Endothelial cell of umbilical vein (primary cell): ENCODE results near the gene TMEM217. TPM values are rescaled to one million over a fixed set of nuclear protein-coding genes. Genes with fewer than 3 reads are reported as not detected.

ENCODE experiments used
- BruUV-seq: library from RNA; stranded (reverse); fragments of 400-500 nt; replicated peaks from 2 replicates; lab custom pipeline; 2021; lab: Mats Ljungman, UMichigan
- CTCF ChIA-PET: fragments of 300-600, 350-600 bp; sonication (Branson Sonifier 250); formaldehyde crosslinking; loops from one replicate; lab custom pipeline; 2021; ENCODE audit warnings: antibody characterized with exemption, inconsistent platforms; lab: Charles Lee
- POLR2A ChIA-PET: fragments of 300-600, 350-600 bp; sonication (Branson Sonifier 250); formaldehyde crosslinking; loops from one replicate; lab custom pipeline; 2021; ENCODE audit warnings: antibody characterized with exemption, inconsistent platforms; lab: Charles Lee
- DNase-seq: peaks from one replicate; pipeline ENCODE4 v3.0.0-alpha.2; 2011; ENCODE audit warnings: low read depth, low spot score
- FAIRE-seq: peaks from 2 replicates; lab custom pipeline; 2011; peaks lifted over from hg19 to GRCh38; lab: Jason Lieb, UNC
- H2AFZ ChIP-seq: 2 replicates; pipeline ENCODE4 v1.6.0; 2012; ENCODE audit warnings: low read depth, low read length, control low read depth, inconsistent platforms
- H3K27ac ChIP-seq: 2 replicates; pipeline ENCODE4 v1.5.1; 2011; ENCODE audit warnings: low read depth, mild to moderate bottlenecking, control low read depth, low read length, moderate library complexity; ENCODE audit not compliant: insufficient read depth
- H3K27me3 ChIP-seq, 2 experiments: 2 replicates each; pipeline versions ENCODE4 v1.6.0 to v1.6.1; 2011; ENCODE audit warnings: low read length in 2 of 2, mixed read lengths in 1 of 2; ENCODE audit not compliant: control insufficient read depth in 2 of 2, insufficient read depth in 2 of 2
- H3K36me3 ChIP-seq, 2 experiments: 2 replicates in 1 of 2; 3 replicates in 1 of 2; pipeline ENCODE4 v1.5.1; 2011; ENCODE audit warnings: low read length in 2 of 2, mild to moderate bottlenecking in 1 of 2, moderate library complexity in 1 of 2; ENCODE audit not compliant: control insufficient read depth in 2 of 2, insufficient read depth in 2 of 2; ENCODE audit errors: extremely low read depth in 1 of 2
- H3K4me1 ChIP-seq: 3 replicates; pipeline ENCODE4 v1.5.1; 2011; ENCODE audit warnings: mild to moderate bottlenecking, low read length; ENCODE audit not compliant: control insufficient read depth, insufficient read depth; ENCODE audit errors: extremely low read depth
- H3K4me2 ChIP-seq: 2 replicates; pipeline ENCODE4 v1.6.1; 2011; ENCODE audit warnings: low read length, control low read depth, mixed read lengths; ENCODE audit not compliant: insufficient read depth
- H3K4me3 ChIP-seq, 3 experiments: fragments of 200-600 bp in 1 of 3; sonication (generic), shearing (Covaris generic) in 1 of 3; replicated peaks in 1 of 3; 2 replicates each; pipeline ENCODE4 v1.5.1; 2011 to 2016; ENCODE audit warnings: control low read depth in 3 of 3, low read length in 3 of 3, mild to moderate bottlenecking in 2 of 3, inconsistent platforms in 1 of 3, low read depth in 1 of 3, moderate library complexity in 1 of 3; ENCODE audit not compliant: insufficient read depth in 1 of 3
- H3K79me2 ChIP-seq: 2 replicates; pipeline ENCODE4 v1.6.0; 2012; ENCODE audit warnings: low read length, inconsistent platforms; ENCODE audit not compliant: control insufficient read depth, insufficient read depth
- H3K9ac ChIP-seq: replicated peaks from 2 replicates; pipeline ENCODE3; 2011; ENCODE audit warnings: low read length, control low read depth; ENCODE audit not compliant: insufficient read depth; ENCODE audit errors: extremely low read depth
- H3K9me1 ChIP-seq: replicated peaks from 3 replicates; pipeline ENCODE4 v1.6.0; 2011; ENCODE audit warnings: mild to moderate bottlenecking, low read length; ENCODE audit not compliant: control insufficient read depth, insufficient read depth; ENCODE audit errors: extremely low read depth
- H3K9me3 ChIP-seq: replicated peaks from 2 replicates; pipeline ENCODE4 v1.5.1; 2012; ENCODE audit warnings: low read length, inconsistent platforms; ENCODE audit not compliant: control insufficient read depth, insufficient read depth
- H4K20me1 ChIP-seq: replicated peaks from 2 replicates; pipeline ENCODE3; 2011; ENCODE audit warnings: mild to moderate bottlenecking, low read length; ENCODE audit not compliant: control insufficient read depth, insufficient read depth; ENCODE audit errors: extremely low read depth
- CTCF ChIP-seq, 2 donors: IDR thresholded peaks; 1 replicate in 1 of 2; 2 replicates in 1 of 2; pipeline ENCODE4 v1.5.1; 2011; ENCODE audit warnings: low read length in 2 of 2, mild to moderate bottlenecking in 2 of 2, moderate library complexity in 2 of 2, control low read depth in 1 of 2, inconsistent platforms in 1 of 2, low read depth in 1 of 2; ENCODE audit not compliant: insufficient read depth in 1 of 2; ENCODE audit errors: extremely low read depth in 1 of 2
- EZH2 ChIP-seq: IDR thresholded peaks from 2 replicates; pipeline ENCODE4 v1.6.1; 2012; ENCODE audit warnings: borderline replicate concordance, low read depth, mild to moderate bottlenecking, moderate library complexity, low read length, inconsistent platforms; ENCODE audit not compliant: severe bottlenecking
- GATA2 ChIP-seq: IDR thresholded peaks from 2 replicates; pipeline ENCODE4 v1.7.0; 2011; ENCODE audit warnings: low read depth, mild to moderate bottlenecking, moderate library complexity, mixed read lengths, low read length; ENCODE audit not compliant: insufficient read length, insufficient read depth
- JUN ChIP-seq: IDR thresholded peaks from 2 replicates; pipeline ENCODE4 v1.6.1; 2011; ENCODE audit warnings: borderline replicate concordance, low read depth; ENCODE audit not compliant: insufficient read length, insufficient read depth
- MAX ChIP-seq: IDR thresholded peaks from 2 replicates; pipeline ENCODE4 v1.6.1; 2011; ENCODE audit not compliant: insufficient read depth, insufficient read length
- POLR2AphosphoS5 ChIP-seq: IDR thresholded peaks from 2 replicates; pipeline ENCODE4 v1.6.1; 2012; ENCODE audit warnings: low read depth, mild to moderate bottlenecking, control low read depth, low read length, moderate library complexity; ENCODE audit not compliant: insufficient read depth
- dilution Hi-C: fragments of 300-500 bp; cut with MboI; formaldehyde crosslinking; loops from one replicate; pipeline ENCODE4 v1.15.0; 2019; ENCODE audit warnings: low sequenced_read_pairs; ENCODE audit not compliant: extremely low pct_ligation_motif_present
- intact Hi-C: fragments of 100-400 bp; cut with micrococcal nuclease; formaldehyde crosslinking; loops from one replicate; pipeline ENCODE4 v1.10.0; 2022
- polyA plus RNA-seq, 4 experiments: library from polyadenylated mRNA; depleted of rRNA in 3 of 4; stranded (reverse) in 3 of 4; unstranded in 1 of 4; fragments of >200 nt; gene quantifications; 2 replicates each; pipeline versions ENCODE4 v1.2.1 to v1.2.3, GENCODE V29; 2011 to 2012; ENCODE audit warnings: missing spikeins in 1 of 4
- total RNA-seq: library from RNA; stranded (reverse); gene quantifications from 2 replicates; pipeline ENCODE4 v1.2.3, GENCODE V29; 2021

The TMEM217 gene
- total and polyA plus RNA-seq, 2 donors (not counting 3 experiments of a cell fraction or from before 2014, with no cell fraction given), result 6.8 to 15.8 TPM

GRCh38 chr6:37172912-37173492 lies 84.9 kb downstream of the TMEM217 start:
- Histone ChIP-seq H3K36me3 (peaks cover 5 to 15% of the 10 kb centered on the region in 2 experiments), H3K27me3 (no peaks in the 10 kb centered on the region), H3K27ac (no peak overlapping the region), H3K4me3 (no peak overlapping the region), H3K9me3 (no peaks in the 10 kb centered on the region), H3K9ac (no peak overlapping the region), H3K79me2 (peaks cover 2% of the 10 kb centered on the region), H2AFZ (no peak overlapping the region), H4K20me1 (no peaks in the 10 kb centered on the region), H3K9me1 (no peaks in the 10 kb centered on the region), H3K4me1 (peaks cover 22% of the 10 kb centered on the region), H3K4me2 (no peak overlapping the region)
- no TSS peak for BruUV-seq
- dilution Hi-C loops, result no loop called here
- DNase-seq (no peak), FAIRE-seq (no peak)
- intact Hi-C loops, result loop anchor here (1.0 kb wide), 6 partner anchors 37 to 288 kb away; partner anchors contain the start of gene C6orf89
- POLR2A ChIA-PET, result interaction anchor here (1.3 to 1.6 kb wide), 2 partner anchors 121 to 143 kb away, joined by 5 to 7 read pairs; no protein-coding TSS in a partner anchor
- no peak for TF ChIP-seq EZH2
- CTCF ChIA-PET, result interaction anchor here (0.6 to 6.8 kb wide), 21 partner anchors 8 to 151 kb away, joined by 3 to 399 read pairs (median 4); no protein-coding TSS in a partner anchor

GRCh38 chr6:37171970-37172812 lies 85.8 kb downstream of the TMEM217 start:
- Histone ChIP-seq H3K27ac (peak overlapping the region; percentile 62), H3K4me3 (peak overlapping the region; percentile 61 to 95 (median 74)), H3K9me1 (no peaks in the 10 kb centered on the region), H3K36me3 (peaks cover 5 to 15% of the 10 kb centered on the region in 2 experiments), H3K9me3 (no peaks in the 10 kb centered on the region), H4K20me1 (no peaks in the 10 kb centered on the region), H3K79me2 (peaks cover 2% of the 10 kb centered on the region), H3K9ac (peak overlapping the region; percentile 86), H3K27me3 (no peaks in the 10 kb centered on the region), H3K4me1 (peaks cover 22% of the 10 kb centered on the region), H3K4me2 (peak overlapping the region; percentile 92), H2AFZ (peak overlapping the region; percentile 89)
- dilution Hi-C loops, result no loop called here
- intact Hi-C loops, result loop anchor here (1.0 kb wide), 6 partner anchors 38 to 287 kb away; partner anchors contain the start of gene C6orf89
- FAIRE-seq, result peak; percentile 93
- CTCF ChIA-PET, result interaction anchor here (0.6 to 6.8 kb wide), 26 partner anchors 9 to 150 kb away, joined by 3 to 399 read pairs (median 6); no protein-coding TSS in a partner anchor
- no TSS peak for BruUV-seq
- POLR2A ChIA-PET, result interaction anchor here (1.0 to 1.6 kb wide), 3 partner anchors 113 to 142 kb away, joined by 3 to 7 read pairs (median 5); no protein-coding TSS in a partner anchor
- peak; percentile 89 for DNase-seq
- TF ChIP-seq GATA2 (no peak), JUN (no peak), MAX (peak; percentile 86), POLR2AphosphoS5 (peak; percentile 53), CTCF (IDR thresholded peaks at IDR 0.05; ENCODE audit: extremely low read depth in 1 of 2, insufficient read depth in 1 of 2, low read depth in 1 of 2, low read length in 2 of 2) (peak; percentile 83 to 92)
